SK-N-SH (cell line): ENCODE results near the gene SCD5. TPM values are rescaled to one million over a fixed set of nuclear protein-coding genes. Genes with fewer than 3 reads are reported as not detected.

Source experiments
- CTCF ChIA-PET: fragments of 300-600, 350-600 bp; formaldehyde crosslinking; extraction: SDS; loops from one replicate; lab custom pipeline; 2021; lab: Yijun Ruan, JAX
- POLR2A ChIA-PET: fragments of 350-600 bp; sonication (Branson Sonifier 250); formaldehyde crosslinking; extraction: SDS; loops from one replicate; lab custom pipeline; 2020; ENCODE audit warnings: antibody characterized with exemption, inconsistent platforms; lab: Yijun Ruan, JAX
- DNase-seq: peaks from one replicate; pipeline ENCODE4 v3.0.0; 2012
- H2AFZ ChIP-seq: fragments of 200-600 bp; sonication (generic); 2 replicates; pipeline ENCODE4 v1.8.1; 2016; ENCODE audit warnings: antibody characterized with exemption, mild to moderate bottlenecking, low read depth
- H3F3A ChIP-seq: fragments of 200-600 bp; sonication (generic); replicated peaks from 2 replicates; pipeline ENCODE3; 2016; ENCODE audit warnings: antibody characterized with exemption, mild to moderate bottlenecking; ENCODE audit not compliant: insufficient read depth
- H3K27ac ChIP-seq, 2 experiments: fragments of 200-500 bp in 1 of 2; fragments of 200-600 bp in 1 of 2; sonication (Bioruptor generic) in 1 of 2; sonication (generic), shearing (Covaris generic) in 1 of 2; 2 replicates each; pipeline versions ENCODE4 v1.5.1 to v1.6.1; 2014 to 2016; ENCODE audit warnings: low read depth in 2 of 2, inconsistent platforms in 1 of 2, low read length in 1 of 2, mild to moderate bottlenecking in 1 of 2, mixed read lengths in 1 of 2
- H3K27me3 ChIP-seq: fragments of 200-600 bp; sonication (generic), shearing (Covaris generic); 2 replicates; pipeline ENCODE4 v1.6.1; 2016; ENCODE audit warnings: mixed run types; ENCODE audit not compliant: insufficient read depth
- H3K36me3 ChIP-seq, 2 experiments: fragments of 200-500 bp in 1 of 2; fragments of 200-600 bp in 1 of 2; sonication (Bioruptor generic) in 1 of 2; sonication (generic) in 1 of 2; replicated peaks in 1 of 2; 2 replicates each; pipeline versions ENCODE3 to v1.5.1; 2014 to 2016; ENCODE audit warnings: low read length in 1 of 2, mild to moderate bottlenecking in 1 of 2; ENCODE audit not compliant: insufficient read depth in 2 of 2, control insufficient read depth in 1 of 2
- H3K4me1 ChIP-seq, 2 experiments: fragments of 200-500 bp in 1 of 2; fragments of 200-600 bp in 1 of 2; sonication (Bioruptor generic) in 1 of 2; sonication (generic), shearing (Covaris generic) in 1 of 2; 2 replicates each; pipeline versions ENCODE4 v1.5.1 to v1.6.1; 2014 to 2016; ENCODE audit warnings: low read depth in 1 of 2, low read length in 1 of 2, mixed run types in 1 of 2; ENCODE audit not compliant: insufficient read depth in 2 of 2, control insufficient read depth in 1 of 2
- H3K4me2 ChIP-seq: fragments of 200-600 bp; sonication (generic), shearing (Covaris generic); 2 replicates; pipeline ENCODE4 v1.6.1; 2017; ENCODE audit warnings: mixed run types
- H3K4me3 ChIP-seq, 2 experiments: fragments of 200-500 bp in 1 of 2; fragments of 200-600 bp in 1 of 2; sonication (Bioruptor generic) in 1 of 2; sonication (generic), shearing (Covaris generic) in 1 of 2; 2 replicates each; pipeline versions ENCODE4 v1.5.1 to v1.8.1; 2014 to 2016; ENCODE audit warnings: low read depth in 2 of 2, inconsistent platforms in 1 of 2, low read length in 1 of 2, mild to moderate bottlenecking in 1 of 2, mixed read lengths in 1 of 2, moderate library complexity in 1 of 2
- H3K79me2 ChIP-seq: fragments of 200-600 bp; sonication (generic); 2 replicates; pipeline ENCODE4 v1.8.1; 2017; ENCODE audit warnings: mild to moderate bottlenecking; ENCODE audit not compliant: insufficient read depth
- H3K9ac ChIP-seq: fragments of 200-600 bp; sonication (generic); 2 replicates; pipeline ENCODE4 v1.6.1; 2017; ENCODE audit warnings: mixed run types
- H3K9me2 ChIP-seq: fragments of 200-600 bp; sonication (generic); 2 replicates; pipeline ENCODE4 v1.6.1; 2017; ENCODE audit warnings: mixed run types
- H3K9me3 ChIP-seq: fragments of 200-600 bp; sonication (generic); 2 replicates; pipeline ENCODE4 v1.6.1; 2017; ENCODE audit warnings: mixed run types, mild to moderate bottlenecking, moderate library complexity
- H4K20me1 ChIP-seq: fragments of 200-600 bp; sonication (generic); 2 replicates; pipeline ENCODE4 v1.6.1; 2017; ENCODE audit warnings: mild to moderate bottlenecking, mixed run types; ENCODE audit not compliant: insufficient read depth
- CHD2 ChIP-seq: fragments of 150-350 bp; IDR thresholded peaks from 2 replicates; pipeline ENCODE4 v1.6.1; 2018; ENCODE audit warnings: low read length; ENCODE audit not compliant: partially characterized antibody
- CTCF ChIP-seq: fragments of 200-600 bp; sonication (generic); IDR thresholded peaks from 2 replicates; pipeline ENCODE4 v1.6.1; 2017; ENCODE audit warnings: antibody characterized with exemption, mild to moderate bottlenecking, moderate library complexity
- EP300 ChIP-seq, 2 experiments: IDR thresholded peaks; 2 replicates each; pipeline versions ENCODE4 v1.4.0 to v1.6.1; 2012; ENCODE audit warnings: borderline replicate concordance in 1 of 2, low read depth in 1 of 2, low read length in 1 of 2
- EZH2phosphoT487 ChIP-seq: fragments of 200-600 bp; sonication (generic); IDR thresholded peaks from 2 replicates; pipeline ENCODE4 v1.6.1; 2017; ENCODE audit warnings: low read depth, mixed run types, mild to moderate bottlenecking, antibody characterized with exemption, moderate library complexity, borderline replicate concordance
- FOXJ3 ChIP-seq: sonication (generic); formaldehyde crosslinking; IDR thresholded peaks from 2 replicates; pipeline ENCODE4 v1.5.1; 2020; ENCODE audit warnings: mild to moderate bottlenecking, missing genetic modification reagents
- MAX ChIP-seq: IDR thresholded peaks from 2 replicates; pipeline ENCODE4 v1.4.0; 2012; ENCODE audit warnings: low read depth
- MXI1 ChIP-seq: IDR thresholded peaks from 2 replicates; pipeline ENCODE4 v1.6.1; 2012; ENCODE audit warnings: mild to moderate bottlenecking, low read depth, low read length, improper control_type of control experiment
- NFIC ChIP-seq: IDR thresholded peaks from 2 replicates; pipeline ENCODE4 v1.4.0; 2012; ENCODE audit warnings: borderline replicate concordance
- NRF1 ChIP-seq: IDR thresholded peaks from 2 replicates; pipeline ENCODE4 v1.6.1; 2012; ENCODE audit warnings: low read depth, mild to moderate bottlenecking, low read length
- PBX3 ChIP-seq: IDR thresholded peaks from 2 replicates; pipeline ENCODE4; 2012
- RCOR1 ChIP-seq: fragments of 150-350 bp; IDR thresholded peaks from 2 replicates; pipeline ENCODE4 v1.6.1; 2017; ENCODE audit warnings: antibody characterized with exemption, low read length
- REST ChIP-seq: IDR thresholded peaks from 2 replicates; pipeline ENCODE4 v1.6.1; 2012; ENCODE audit warnings: mild to moderate bottlenecking, low read depth, low read length, moderate library complexity
- RFX5 ChIP-seq: IDR thresholded peaks from 2 replicates; pipeline ENCODE4 v1.6.1; 2012; ENCODE audit warnings: mild to moderate bottlenecking, improper control_type of control experiment, low read length
- TAF1 ChIP-seq: IDR thresholded peaks from 2 replicates; pipeline ENCODE4 v1.6.1; 2012; ENCODE audit warnings: low read depth, mild to moderate bottlenecking, low read length, moderate library complexity, borderline replicate concordance
- TCF12 ChIP-seq: IDR thresholded peaks from 2 replicates; pipeline ENCODE4 v1.4.0; 2012
- TEAD4 ChIP-seq: IDR thresholded peaks from 2 replicates; pipeline ENCODE4 v1.4.0; 2012; ENCODE audit warnings: mild to moderate bottlenecking, borderline replicate concordance; ENCODE audit not compliant: insufficient read depth
- USF2 ChIP-seq: fragments of 150-350 bp; IDR thresholded peaks from 2 replicates; pipeline ENCODE4 v1.6.1; 2017; ENCODE audit warnings: antibody characterized with exemption, low read length, low read depth, borderline replicate concordance
- YY1 ChIP-seq: IDR thresholded peaks from 2 replicates; pipeline ENCODE4 v1.4.0; 2012; ENCODE audit warnings: low read depth, mild to moderate bottlenecking
- WGBS: methylation state at CpG from one replicate; pipeline ENCODE4 v1.1.6; 2017; ENCODE audit warnings: low lambda C conversion rate; 5-methylcytosine and 5-hydroxymethylcytosine counted together
- polyA plus RNA-seq, 3 experiments: library from polyadenylated mRNA; depleted of rRNA; stranded (reverse); fragments of >200 nt; gene quantifications; 2 replicates each; pipeline ENCODE4 v1.2.3, GENCODE V29; 2012

SCD5 gene
- polyA plus RNA-seq, 1 of the 3 experiments (the other 2 are of a cell fraction): 23.7 TPM

- no peak for DNase-seq
- no peak overlapping the region for H3K4me2 ChIP-seq
- no peaks in the 10 kb centered on the region for H3K9me2 ChIP-seq
- no peaks in the 10 kb centered on the region for H3K9me3 ChIP-seq
- no peaks in the 10 kb centered on the region for H4K20me1 ChIP-seq
- 75% methylated on average over 5 of the region's 5 CpGs for WGBS
- ChIA-PET CTCF (interaction anchor here (1.5 kb wide), 1 partner anchor 34 kb away, joined by 4 read pairs; no protein-coding TSS in a partner anchor), POLR2A (no interaction called here)
- no peaks in the 10 kb centered on the region for H3K36me3 ChIP-seq
- no peak for TF ChIP-seq TCF12
- no peak for TF ChIP-seq MXI1
- TF ChIP-seq EP300 (IDR thresholded peaks at IDR 0.05; ENCODE audit: borderline replicate concordance in 1 of 2, low read depth in 1 of 2, low read length in 1 of 2): no peak
- TF ChIP-seq CTCF: no peak
- TF ChIP-seq EZH2phosphoT487: no peak
- TF ChIP-seq NRF1: no peak
- TF ChIP-seq PBX3: no peak
- no peak for TF ChIP-seq REST
- no peak for TF ChIP-seq RFX5
- no peak for TF ChIP-seq TEAD4
- no peak for TF ChIP-seq RCOR1
- TF ChIP-seq FOXJ3 (CRISPR knock-in tag): no peak
- no peak for TF ChIP-seq TAF1
- no peak for TF ChIP-seq CHD2
- no peak for TF ChIP-seq USF2
- no peak for TF ChIP-seq MAX
- TF ChIP-seq YY1: no peak
- TF ChIP-seq NFIC: no peak
- H3K27ac ChIP-seq: no peak overlapping the region
- H2AFZ ChIP-seq: no peak overlapping the region
- no peaks in the 10 kb centered on the region for H3K27me3 ChIP-seq
- H3K79me2 ChIP-seq: no peaks in the 10 kb centered on the region
- no peaks in the 10 kb centered on the region for H3K4me1 ChIP-seq
- no peaks in the 10 kb centered on the region for H3F3A ChIP-seq
- no peak overlapping the region for H3K9ac ChIP-seq
- no peak overlapping the region for H3K4me3 ChIP-seq
Measured at GRCh38 chr4:82611982-82612381, 186.6 kb downstream of the SCD5 start.
